GM12878 (cell line): ENCODE data around the gene CPNE4. TPM values are rescaled to one million over a fixed set of nuclear protein-coding genes. Genes with fewer than 3 reads are reported as not detected.

Source experiments
- ATAC-seq: fragments of 200-7000 bp; cut with Tn5 transposase; 3 replicates; pipeline ENCODE4 v1.9.1; 2020; ENCODE audit warnings: mild to moderate bottlenecking, moderate library complexity
- Bru-seq: library from RNA; stranded (reverse); fragments of 400-500 nt; gene quantifications from one replicate; lab custom pipeline; 2021; lab: Mats Ljungman, UMichigan
- BruChase-seq, 2 experiments: library from RNA; stranded (reverse); fragments of 400-500 nt; gene quantifications; one replicate each; lab custom pipeline; 2021; lab: Mats Ljungman, UMichigan
- BruUV-seq: library from RNA; stranded (reverse); fragments of 400-500 nt; replicated peaks from 2 replicates; lab custom pipeline; 2021; lab: Mats Ljungman, UMichigan
- CTCF ChIA-PET: fragments of 300-600 bp; sonication (Branson Sonifier 250); formaldehyde crosslinking; extraction: SDS; loops from one replicate; lab custom pipeline; 2021; ENCODE audit warnings: inconsistent platforms; lab: Yijun Ruan, JAX
- POLR2A ChIA-PET: fragments of 350-600 bp; formaldehyde crosslinking; extraction: SDS; loops from one replicate; lab custom pipeline; 2021; ENCODE audit warnings: inconsistent platforms; lab: Charles Lee
- RAD21 ChIA-PET: fragments of 300-600 bp; sonication (Branson Sonifier 250); formaldehyde crosslinking; loops from one replicate; lab custom pipeline; 2023; ENCODE audit warnings: antibody characterized with exemption; ENCODE audit not compliant: unreplicated experiment; lab: Charles Lee
- SMC1A ChIA-PET: fragments of 300-600 bp; sonication (Branson Sonifier 250); formaldehyde crosslinking; loops from one replicate; lab custom pipeline; 2023; ENCODE audit not compliant: unreplicated experiment, uncharacterized antibody; lab: Charles Lee
- DNase-seq: peaks from one replicate; pipeline ENCODE4 v3.0.0-alpha.2; 2011; ENCODE audit warnings: low read depth, low spot score
- FAIRE-seq: peaks from 3 replicates; lab custom pipeline; 2011; peaks lifted over from hg19 to GRCh38; lab: Jason Lieb, UNC
- H2AFZ ChIP-seq: 2 replicates; pipeline ENCODE4 v1.6.0; 2011; ENCODE audit warnings: low read depth, low read length, control low read depth; ENCODE audit not compliant: control insufficient read depth
- H3K27ac ChIP-seq: 2 replicates; pipeline ENCODE4 v1.5.1; 2011; ENCODE audit warnings: control low read depth; ENCODE audit not compliant: control insufficient read depth, insufficient read depth
- H3K27me3 ChIP-seq, 2 experiments: replicated peaks in 1 of 2; 2 replicates each; pipeline versions ENCODE4 v1.6.0 to v1.6.1; 2011; ENCODE audit warnings: low read length in 1 of 2; ENCODE audit not compliant: control insufficient read depth in 2 of 2, insufficient read depth in 2 of 2
- H3K36me3 ChIP-seq, 2 experiments: 2 replicates each; pipeline ENCODE4 v1.5.1; 2011; ENCODE audit warnings: low read length in 1 of 2; ENCODE audit not compliant: control insufficient read depth in 2 of 2, insufficient read depth in 2 of 2
- H3K4me1 ChIP-seq: 2 replicates; pipeline ENCODE4 v1.6.1; 2011; ENCODE audit warnings: mild to moderate bottlenecking, low read length, moderate library complexity, mixed read lengths; ENCODE audit not compliant: control insufficient read depth, insufficient read depth
- H3K4me2 ChIP-seq: 2 replicates; pipeline ENCODE4 v1.6.0; 2011; ENCODE audit warnings: control low read depth; ENCODE audit not compliant: control insufficient read depth, insufficient read depth
- H3K4me3 ChIP-seq: fragments of 200-600 bp; sonication (generic); 2 replicates; pipeline ENCODE4 v1.5.1; 2016
- H3K79me2 ChIP-seq: 2 replicates; pipeline ENCODE4 v1.6.0; 2011; ENCODE audit warnings: low read length; ENCODE audit not compliant: control insufficient read depth, insufficient read depth
- H3K9ac ChIP-seq: 2 replicates; pipeline ENCODE4 v1.8.0; 2011; ENCODE audit warnings: low read length, control low read depth, mixed read lengths; ENCODE audit not compliant: control insufficient read depth, insufficient read depth
- H3K9me3 ChIP-seq: replicated peaks from 3 replicates; pipeline ENCODE4 v1.5.1; 2011; ENCODE audit warnings: mild to moderate bottlenecking, low read length; ENCODE audit not compliant: control insufficient read depth, insufficient read depth
- H4K20me1 ChIP-seq: 2 replicates; pipeline ENCODE4 v1.6.0; 2011; ENCODE audit not compliant: control insufficient read depth, insufficient read depth
- BMI1 ChIP-seq: fragments of 450-650 bp; IDR thresholded peaks from 2 replicates; pipeline ENCODE4 v1.6.1; 2016; ENCODE audit warnings: mild to moderate bottlenecking, moderate library complexity, borderline replicate concordance
- CREM ChIP-seq: IDR thresholded peaks from 2 replicates; pipeline ENCODE4 v1.6.1; 2014; ENCODE audit warnings: antibody characterized with exemption, low read depth
- FOS ChIP-seq: IDR thresholded peaks from 3 replicates; pipeline ENCODE4 v1.6.1; 2011; ENCODE audit warnings: borderline replicate concordance; ENCODE audit not compliant: insufficient read length; ENCODE audit errors: extremely low read depth
- FOXK2 ChIP-seq: fragments of 450-650 bp; IDR thresholded peaks from 2 replicates; pipeline ENCODE4 v1.6.1; 2017; ENCODE audit warnings: mild to moderate bottlenecking, moderate library complexity
- HCFC1 ChIP-seq: fragments of 150-350 bp; IDR thresholded peaks from 2 replicates; pipeline ENCODE4 v1.6.1; 2014; ENCODE audit warnings: low read length
- IRF3 ChIP-seq: fragments of 450-650 bp; IDR thresholded peaks from 2 replicates; pipeline ENCODE4 v1.6.1; 2014; ENCODE audit warnings: mild to moderate bottlenecking
- JUNB ChIP-seq: IDR thresholded peaks from 2 replicates; pipeline ENCODE4 v1.6.1; 2016; ENCODE audit warnings: antibody characterized with exemption, mild to moderate bottlenecking
- MTA3 ChIP-seq: IDR thresholded peaks from 2 replicates; pipeline ENCODE4 v1.6.1; 2012; ENCODE audit warnings: low read length, inconsistent platforms, borderline replicate concordance
- NBN ChIP-seq: fragments of 450-650 bp; IDR thresholded peaks from 2 replicates; pipeline ENCODE4 v1.6.1; 2016
- NR2C2 ChIP-seq: IDR thresholded peaks from 2 replicates; pipeline ENCODE4 v1.6.1; 2011; ENCODE audit warnings: borderline replicate concordance, low read depth; ENCODE audit not compliant: control insufficient read depth, insufficient read length
- POLR2A ChIP-seq: IDR thresholded peaks from 2 replicates; pipeline ENCODE4 v1.6.1; 2011; ENCODE audit warnings: low read depth, mild to moderate bottlenecking, low read length
- RAD21 ChIP-seq: IDR thresholded peaks from 2 replicates; pipeline ENCODE4 v1.6.1; 2011; ENCODE audit warnings: mild to moderate bottlenecking, low read depth, low read length, moderate library complexity; ENCODE audit not compliant: insufficient read depth
- RB1 ChIP-seq: fragments of 450-650 bp; formaldehyde crosslinking; IDR thresholded peaks from 2 replicates; pipeline ENCODE4 v1.6.1; 2017; ENCODE audit warnings: mild to moderate bottlenecking, borderline replicate concordance
- RUNX3 ChIP-seq: IDR thresholded peaks from 2 replicates; pipeline ENCODE4 v1.6.1; 2012; ENCODE audit warnings: low read length, inconsistent platforms
- SIN3A ChIP-seq: IDR thresholded peaks from 2 replicates; pipeline ENCODE4 v1.6.1; 2012; ENCODE audit warnings: low read depth, low read length, improper control_type of control experiment
- SPI1 ChIP-seq: IDR thresholded peaks from 2 replicates; pipeline ENCODE4 v1.6.1; 2011; ENCODE audit warnings: low read depth, mild to moderate bottlenecking, low read length, moderate library complexity, borderline replicate concordance; ENCODE audit not compliant: insufficient read depth
- TCF7 ChIP-seq: IDR thresholded peaks from 2 replicates; pipeline ENCODE4 v1.6.1; 2014; ENCODE audit warnings: antibody characterized with exemption, borderline replicate concordance
- USF1 ChIP-seq: IDR thresholded peaks from 2 replicates; pipeline ENCODE4 v1.6.1; 2011; ENCODE audit warnings: borderline replicate concordance, low read depth, mild to moderate bottlenecking, moderate library complexity, mixed read lengths, low read length; ENCODE audit not compliant: insufficient read depth; ENCODE audit errors: extremely low read length
- WGBS: methylation state at CpG from one replicate; pipeline ENCODE4 v1.1.6; 2016; ENCODE audit warnings: low lambda C conversion rate; ENCODE audit not compliant: insufficient replicate concordance, insufficient coverage; ENCODE audit errors: missing lambda C conversion rate; 5-methylcytosine and 5-hydroxymethylcytosine counted together
- in situ Hi-C: fragments of 300-500 bp; cut with MboI; formaldehyde crosslinking; loops from 9 replicates; pipeline ENCODE4 v1.14.3; 2018; ENCODE audit warnings: mixed read lengths
- intact Hi-C: fragments of 100-400 bp; cut with micrococcal nuclease; formaldehyde crosslinking; loops from one replicate; pipeline ENCODE4 v1.14.2; 2022; ENCODE audit not compliant: unreplicated experiment
- long read RNA-seq, 2 experiments: library from polyadenylated mRNA; unstranded; transcript quantifications; one replicate each; pipeline ENCODE4 v2.0.0, GENCODE V29; 2019 to 2020
- polyA minus RNA-seq, 3 experiments: library from RNA; depleted of rRNA, polyadenylated mRNA; stranded (reverse); fragments of >200 nt; gene quantifications; 2 replicates each; pipeline ENCODE4 v1.2.3, GENCODE V29; 2011
- polyA plus RNA-seq, 11 experiments: library from polyadenylated mRNA; depleted of rRNA in 4 of 11; unstranded in 6 of 11; stranded (reverse) in 5 of 11; fragments of >200 nt; fragmentation: Nextera tagmentation in 4 of 11; fragmentation: Illumina TruSeq in 1 of 11; extraction: Ambion mirVana in 4 of 11; extraction: Trizol in 1 of 11; gene quantifications; 1 replicate in 1 of 11; 2 replicates in 10 of 11; pipeline versions ENCODE4 v1.2.1 to v1.2.3, GENCODE V29; 2011 to 2016; ENCODE audit warnings: inconsistent platforms in 2 of 11, missing spikeins in 2 of 11, low read depth in 1 of 11
- total RNA-seq, 4 experiments: library from RNA; depleted of rRNA in 3 of 4; stranded (reverse); fragments of >200 nt in 3 of 4; fragmentation: Illumina TruSeq in 1 of 4; extraction: Trizol in 1 of 4; gene quantifications; 2 replicates each; pipeline versions ENCODE4 v1.2.1 to v1.2.3, GENCODE V29; 2013 to 2021

Gene CPNE4
- not detected in 2 replicates for total RNA-seq (2013; cell fraction: nucleolus; rRNA removed)
- total RNA-seq (2014; rRNA removed): 0.33 and 0.34 TPM in 2 replicates
- 0.28 and 0.49 TPM in 2 replicates for total RNA-seq (2014; rRNA removed; fragmentation: Illumina TruSeq; extraction: Trizol)
- total RNA-seq (2021): 0.37 and 0.54 TPM in 2 replicates
- polyA plus RNA-seq (2011; ENCODE audit: low read depth): not detected
- polyA plus RNA-seq (2011; rRNA removed): 1.3 and 1.9 TPM in 2 replicates
- polyA plus RNA-seq (2011; cell fraction: cytosol; rRNA removed): 1.6 TPM in 2 replicates
- 1.3 and 1.7 TPM in 2 replicates for polyA plus RNA-seq (2011; cell fraction: nucleus; rRNA removed)
- polyA plus RNA-seq (2012): 0.10 and 0.16 TPM in 2 replicates
- polyA plus RNA-seq (2014; fragmentation: Illumina TruSeq; extraction: Trizol): 0.22 and 0.48 TPM in 2 replicates
- polyA plus RNA-seq (2014; fragmentation: Nextera tagmentation; extraction: Ambion mirVana): under 1 TPM; 0.19 to 0.75 TPM
- polyA plus RNA-seq (2014; rRNA removed): 0.09 and 0.17 TPM in 2 replicates
- under 1 TPM in 1 of 2 experiments, not detected in 1; 0.28 TPM for polyA plus RNA-seq (2016; fragmentation: Nextera tagmentation; extraction: Ambion mirVana)
- 4.5 and 5.0 TPM in 2 replicates for polyA minus RNA-seq (2011; rRNA and poly(A)+ RNA removed)
- polyA minus RNA-seq (2011; cell fraction: cytosol; rRNA and poly(A)+ RNA removed): 1.5 TPM in 1 of 2 replicates, not detected in the other
- polyA minus RNA-seq (2011; cell fraction: nucleus; rRNA and poly(A)+ RNA removed): 2.5 and 7.8 TPM in 2 replicates
- Bru-seq, nascent RNA: percentile 33 among the genes with signal in this experiment
- percentile 28 among the genes with signal in this experiment for BruChase-seq, experiment 1, labeled RNA remaining after a 6-hour chase
- percentile 33 among the genes with signal in this experiment for BruChase-seq, experiment 2, labeled RNA remaining after a 2-hour chase
- long read RNA-seq, experiment 1, full-length matches to known transcripts: 2 of 6 reads
- long read RNA-seq, experiment 1, partial matches to known transcripts: 1 of 6 reads
- long read RNA-seq, experiment 1, other reads (novel, unspliced or antisense): 3 of 6 reads
- long read RNA-seq, experiment 2, full-length matches to known transcripts: 3 of 18 reads
- long read RNA-seq, experiment 2, partial matches to known transcripts: 6 of 18 reads
- long read RNA-seq, experiment 2, other reads (novel, unspliced or antisense): 9 of 18 reads

DNA sequence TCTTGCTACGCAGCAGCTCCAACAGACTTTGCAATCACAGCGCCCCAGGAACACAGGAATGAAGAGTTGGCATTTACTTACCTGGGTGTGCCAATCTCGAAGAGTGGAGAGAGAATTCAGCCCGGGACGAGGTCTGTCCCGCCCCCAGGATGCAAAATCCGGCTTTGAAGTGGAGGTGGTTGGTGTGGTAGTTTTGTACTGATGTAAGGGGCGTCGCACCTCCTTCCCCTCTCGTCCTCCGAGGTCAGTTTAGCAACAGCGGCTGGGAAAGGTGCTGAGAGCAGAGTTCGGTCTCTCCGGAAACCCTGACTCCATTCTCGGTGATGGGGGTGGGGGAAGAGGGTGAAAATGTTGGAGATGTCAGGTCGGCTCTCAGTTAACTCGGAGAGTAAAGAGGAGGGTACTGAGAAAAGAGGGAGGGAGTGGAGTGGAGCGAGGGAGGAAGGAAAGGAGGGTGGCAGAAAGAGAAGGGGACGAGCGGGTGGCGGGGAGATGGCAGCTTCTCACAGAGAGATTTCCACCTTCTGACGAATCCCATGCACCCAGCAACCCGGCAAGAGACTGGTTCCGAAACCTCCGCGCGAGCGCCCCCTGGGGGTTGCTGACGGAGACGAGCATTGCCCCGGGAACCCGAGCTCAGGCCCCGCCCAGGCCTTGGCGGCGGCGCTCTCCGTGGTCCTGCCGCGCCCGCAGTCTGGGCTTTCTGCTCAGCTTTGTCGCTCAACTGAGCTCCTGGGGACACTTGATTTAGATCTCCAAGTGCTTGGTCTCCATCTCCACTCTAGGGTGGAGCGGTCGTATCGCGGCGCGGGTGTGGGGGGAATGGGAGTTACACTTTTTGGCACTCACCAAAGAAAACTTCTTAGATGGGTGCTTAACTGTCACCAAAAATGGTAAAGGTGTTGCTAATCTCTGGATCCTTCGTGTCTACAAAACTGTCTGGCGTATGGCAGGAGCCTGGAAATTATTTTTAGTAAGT lies at the start of gene CPNE4:
Gene CPNE4 (minus strand): TSS at position 529 of the 979 bp plus-strand sequence.
- ATAC-seq (peak; percentile 98), FAIRE-seq (no peak), DNase-seq (no peak)
- H3K27me3 ChIP-seq: peaks cover 3 to 11% of the 10 kb centered on the region in 2 experiments
- RAD21 ChIA-PET: interaction anchor here (1.0 to 2.0 kb wide), 3 partner anchors 239 to 487 kb away, joined by 3 to 14 read pairs (median 7); no protein-coding TSS in a partner anchor
- no peak within 1 kb of the TSS for H3K4me3 ChIP-seq
- H3K9me3 ChIP-seq: no peaks in the 10 kb centered on the region
- SMC1A ChIA-PET: interaction anchor here (0.7 to 1.1 kb wide), 4 partner anchors 32 to 319 kb away, joined by 3 to 6 read pairs (median 4); no protein-coding TSS in a partner anchor
- no peak within 1 kb of the TSS for H3K27ac ChIP-seq
- 14% methylated on average over 46 of the region's 49 CpGs for WGBS
- CTCF ChIA-PET: interaction anchor here (0.7 to 1.2 kb wide), 14 partner anchors 9 to 488 kb away, joined by 3 to 6 read pairs (median 3); no protein-coding TSS in a partner anchor
- intact Hi-C loops (loop anchor here (5.0 to 10.0 kb wide), 3 partner anchors 310 to 982 kb away; no protein-coding TSS in a partner anchor), in situ Hi-C loops (loop anchor here (5.0 kb wide), 2 partner anchors 242 to 482 kb away; no protein-coding TSS in a partner anchor)
- peak within 1 kb of the TSS; percentile 23; the same call in 1 of the 2 replicates for H3K4me2 ChIP-seq
- H3K36me3 ChIP-seq: no peaks in the 10 kb centered on the region
- POLR2A ChIA-PET: no interaction called here
- H3K4me1 ChIP-seq: no peaks in the 10 kb centered on the region
- BruUV-seq: no TSS peak
- H3K9ac ChIP-seq: no peak within 1 kb of the TSS
- no peaks in the 10 kb centered on the region for H3K79me2 ChIP-seq
- no peak within 1 kb of the TSS for H2AFZ ChIP-seq
- no peaks in the 10 kb centered on the region for H4K20me1 ChIP-seq
- TF ChIP-seq USF1: no peak
- no peak for TF ChIP-seq BMI1
- TF ChIP-seq RAD21: peak; percentile 32; the same call in 1 of the 2 replicates
- peak; percentile 40; the same call in 1 of the 2 replicates for TF ChIP-seq RB1
- TF ChIP-seq JUNB: no peak
- TF ChIP-seq FOS: no peak
- TF ChIP-seq NR2C2: no peak
- no peak for TF ChIP-seq IRF3
- TF ChIP-seq SIN3A: no peak
- no peak for TF ChIP-seq HCFC1
- TF ChIP-seq MTA3: no peak
- no peak for TF ChIP-seq FOXK2
- TF ChIP-seq NBN: no peak
- TF ChIP-seq RUNX3: 0 out of 2 replicates have a peak, but pooled peaks have one; percentile 12
- no peak for TF ChIP-seq POLR2A
- TF ChIP-seq SPI1: no peak
- TF ChIP-seq CREM: no peak
- TF ChIP-seq TCF7: no peak
